AG10803 (cell line): ENCODE results near the gene CR1.

Experiments used
- DNase-seq: peaks from one replicate; pipeline ENCODE4 v3.0.0; 2010; ENCODE audit warnings: low read depth
- H3K4me3 ChIP-seq: 2 replicates; pipeline ENCODE4 v1.5.1; 2011; ENCODE audit warnings: mild to moderate bottlenecking, low read length, control low read depth
- TF ChIP-seq, protein P1 (sequence below): conservative IDR thresholded peaks from 2 replicates; pipeline ENCODE4 v1.5.1; 2011; ENCODE audit warnings: mild to moderate bottlenecking, low read length, control low read depth, inconsistent platforms

CR1 gene

DNA sequence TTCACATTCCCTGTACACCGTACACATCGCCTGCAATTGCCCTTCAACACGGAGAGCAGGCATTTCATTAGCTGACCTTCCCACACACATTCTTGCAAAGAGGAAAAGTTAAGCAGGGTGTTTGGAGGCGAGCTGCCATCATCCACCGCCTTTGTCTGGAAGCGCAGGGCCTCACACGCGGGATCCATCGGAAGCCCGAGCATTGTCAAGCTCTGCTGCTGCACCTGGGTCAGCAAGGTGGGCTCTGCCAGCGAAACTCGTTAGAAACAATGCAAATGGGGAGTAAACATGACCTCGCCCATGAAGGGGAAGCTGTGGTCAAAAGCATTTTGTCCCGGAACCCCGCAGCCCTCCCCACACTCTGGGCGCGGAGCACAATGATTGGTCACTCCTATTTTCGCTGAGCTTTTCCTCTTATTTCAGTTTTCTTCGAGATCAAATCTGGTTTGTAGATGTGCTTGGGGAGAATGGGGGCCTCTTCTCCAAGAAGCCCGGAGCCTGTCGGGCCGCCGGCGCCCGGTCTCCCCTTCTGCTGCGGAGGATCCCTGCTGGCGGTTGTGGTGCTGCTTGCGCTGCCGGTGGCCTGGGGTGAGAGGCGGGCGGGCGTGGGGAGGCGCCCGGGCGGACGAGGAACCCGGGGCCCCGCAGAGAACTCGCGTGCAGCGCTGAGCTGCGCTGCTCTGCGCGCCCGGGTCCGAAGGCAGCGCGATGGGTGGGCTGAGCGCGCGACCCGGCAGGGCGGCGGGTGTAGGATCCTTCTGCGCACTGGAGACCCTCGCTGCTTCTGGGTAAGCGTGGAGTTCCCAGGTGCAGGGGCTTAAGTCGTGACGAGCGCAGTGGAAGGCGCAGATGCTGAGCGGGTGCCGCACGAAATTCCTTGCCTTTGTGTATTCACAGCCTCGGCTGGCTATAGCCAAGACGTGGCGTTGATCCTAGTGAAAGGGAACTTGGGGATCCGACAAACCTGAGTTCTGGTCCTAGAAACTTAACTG lies at the start of gene CR1:
TSS of gene CR1 (plus strand) at position 357 of the 992 bp plus-strand sequence. CDS start at position 468, 111 bp downstream.
- DNase-seq: no peak
- TF ChIP-seq, protein P1, sequence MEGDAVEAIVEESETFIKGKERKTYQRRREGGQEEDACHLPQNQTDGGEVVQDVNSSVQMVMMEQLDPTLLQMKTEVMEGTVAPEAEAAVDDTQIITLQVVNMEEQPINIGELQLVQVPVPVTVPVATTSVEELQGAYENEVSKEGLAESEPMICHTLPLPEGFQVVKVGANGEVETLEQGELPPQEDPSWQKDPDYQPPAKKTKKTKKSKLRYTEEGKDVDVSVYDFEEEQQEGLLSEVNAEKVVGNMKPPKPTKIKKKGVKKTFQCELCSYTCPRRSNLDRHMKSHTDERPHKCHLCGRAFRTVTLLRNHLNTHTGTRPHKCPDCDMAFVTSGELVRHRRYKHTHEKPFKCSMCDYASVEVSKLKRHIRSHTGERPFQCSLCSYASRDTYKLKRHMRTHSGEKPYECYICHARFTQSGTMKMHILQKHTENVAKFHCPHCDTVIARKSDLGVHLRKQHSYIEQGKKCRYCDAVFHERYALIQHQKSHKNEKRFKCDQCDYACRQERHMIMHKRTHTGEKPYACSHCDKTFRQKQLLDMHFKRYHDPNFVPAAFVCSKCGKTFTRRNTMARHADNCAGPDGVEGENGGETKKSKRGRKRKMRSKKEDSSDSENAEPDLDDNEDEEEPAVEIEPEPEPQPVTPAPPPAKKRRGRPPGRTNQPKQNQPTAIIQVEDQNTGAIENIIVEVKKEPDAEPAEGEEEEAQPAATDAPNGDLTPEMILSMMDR: no peak

DNA sequence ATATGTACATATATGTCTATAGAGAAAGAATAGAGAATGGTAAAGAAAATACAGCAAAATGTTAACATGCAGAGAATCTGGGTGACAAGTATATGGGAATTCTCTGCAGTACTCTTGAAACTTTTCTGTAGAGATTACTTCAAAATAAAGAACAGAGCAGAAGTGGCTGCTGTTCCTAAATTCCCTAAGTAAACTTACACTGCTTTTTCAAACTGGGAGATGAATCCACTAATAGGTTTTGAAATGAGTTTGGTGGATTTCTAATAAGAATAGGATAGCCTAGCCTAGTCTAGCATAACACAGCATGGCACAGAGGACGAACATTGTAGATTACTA lies 42.3 kb upstream of the CR1 start:
- no peak overlapping the region for H3K4me3 ChIP-seq
- DNase-seq: no peak
- TF ChIP-seq, protein P1: no peak

More for the DNA sequence above, at the start of gene CR1:
- no peak within 1 kb of the TSS; the same call in 1 of the 2 replicates for H3K4me3 ChIP-seq

DNA sequence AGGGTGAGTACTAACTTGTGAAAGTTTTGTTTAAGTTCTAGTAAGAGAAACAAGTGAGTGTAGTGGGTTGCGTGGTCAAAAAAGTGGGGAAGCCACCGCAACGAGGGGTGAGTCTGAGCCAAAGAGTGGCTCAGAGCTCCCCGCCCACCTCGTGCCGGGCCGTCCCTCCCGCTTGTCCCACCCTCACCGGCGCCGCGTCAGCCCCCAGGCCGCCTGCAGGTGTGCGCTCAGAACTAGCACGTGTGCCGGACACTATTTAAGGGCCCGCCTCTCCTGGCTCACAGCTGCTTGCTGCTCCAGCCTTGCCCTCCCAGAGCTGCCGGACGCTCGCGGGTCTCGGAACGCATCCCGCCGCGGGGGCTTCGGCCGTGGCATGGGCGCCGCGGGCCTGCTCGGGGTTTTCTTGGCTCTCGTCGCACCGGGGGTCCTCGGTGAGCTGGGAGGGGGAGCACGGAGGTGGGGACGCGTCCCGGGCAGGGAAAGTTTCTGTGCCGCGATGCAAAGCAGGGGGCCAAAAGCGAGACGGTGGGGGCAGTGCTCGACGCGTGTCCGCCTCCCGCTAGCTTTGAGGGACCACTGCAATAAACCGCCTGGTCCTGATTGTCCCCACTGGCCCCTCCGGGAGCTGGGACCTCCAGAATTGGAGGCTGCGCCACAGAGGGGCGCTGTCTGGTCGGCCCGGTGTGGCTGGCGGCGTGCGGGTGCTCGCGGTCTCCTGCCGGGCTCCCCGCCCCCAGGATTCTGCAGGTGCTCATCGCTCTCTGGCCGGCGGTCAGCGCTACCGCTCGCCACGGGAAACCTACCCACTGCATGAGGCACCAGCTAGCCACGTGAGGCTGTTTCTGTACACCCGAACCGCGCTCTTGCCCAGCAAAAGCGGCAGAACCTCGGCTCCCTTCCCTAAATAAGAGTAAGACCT lies 41.7 kb upstream of the CR1 start, which contains the start of gene CR2:
TSS of gene CR2 (plus strand) at position 283 of the 919 bp plus-strand sequence. CDS start at position 374, 91 bp downstream.
- no peak within 1 kb of the TSS for H3K4me3 ChIP-seq
- DNase-seq: no peak
- TF ChIP-seq, protein P1: no peak

GRCh38 chr1:207455183-207455754 lies 40.7 kb upstream of the CR1 start:
- DNase-seq: no peak
- no peak overlapping the region for H3K4me3 ChIP-seq
- TF ChIP-seq, protein P1: no peak

DNA sequence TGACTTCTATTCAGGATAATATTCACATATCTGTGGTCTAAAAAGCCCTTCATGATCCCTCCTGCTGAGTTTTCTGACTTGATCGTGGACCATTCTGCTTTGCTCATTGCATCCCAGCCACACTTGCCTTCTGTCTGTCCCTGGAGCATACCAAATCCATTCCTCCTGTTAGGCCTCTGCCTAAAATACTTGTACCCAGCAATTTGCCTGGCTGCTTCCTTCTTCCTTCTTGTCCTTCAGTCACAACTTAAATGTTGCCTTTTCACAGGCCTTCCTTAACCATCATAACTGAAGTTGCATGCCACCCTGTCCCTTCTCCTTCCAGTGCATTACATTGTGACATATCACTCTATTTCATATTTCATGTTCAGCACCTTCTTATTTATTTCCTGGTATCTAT lies 37.5 kb upstream of the CR1 start:
- TF ChIP-seq, protein P1: no peak
- DNase-seq: no peak
- H3K4me3 ChIP-seq: no peak overlapping the region

GRCh38 chr1:207459008-207459407 lies 36.9 kb upstream of the CR1 start:
- DNase-seq: no peak
- TF ChIP-seq, protein P1: no peak
- H3K4me3 ChIP-seq: no peak overlapping the region
